Posterior vena cava (tissue), 2 donors: ENCODE results near the gene LYRM7. TPM values are rescaled to one million over a fixed set of nuclear protein-coding genes. Genes with fewer than 3 reads are reported as not detected.
"Not testable (repeated sequence)": the region's sequence is repeated elsewhere in the genome, so short reads cannot be mapped to it uniquely, and the experiment has no call there.

Experiments used
- DNase-seq: peaks from one replicate; pipeline ENCODE4 v3.0.0-alpha.2; 2020; ENCODE audit warnings: low spot score
- intact Hi-C, 2 donors: fragments of 100-400 bp; cut with DNase I; formaldehyde crosslinking; loops; one replicate each; pipeline versions ENCODE4 v1.14.1 to v1.14.2; 2022 to 2023
- total RNA-seq, 2 donors: library from RNA; stranded (reverse); fragmentation: NEBNext Ultra II Directional; extraction: Animal tissue kit (Norgen Biotek cat#: 25700); gene quantifications; one replicate each; pipeline ENCODE4 v1.2.1, GENCODE V29; 2021
- donor health status: DM: yes; HTN: yes; CAD: no.
- donor health status: DM: yes; HTN: yes; CAD: no.

Gene LYRM7
- total RNA-seq, 2 donors from 2014 or later = 13.2 to 13.4 TPM

DNA sequence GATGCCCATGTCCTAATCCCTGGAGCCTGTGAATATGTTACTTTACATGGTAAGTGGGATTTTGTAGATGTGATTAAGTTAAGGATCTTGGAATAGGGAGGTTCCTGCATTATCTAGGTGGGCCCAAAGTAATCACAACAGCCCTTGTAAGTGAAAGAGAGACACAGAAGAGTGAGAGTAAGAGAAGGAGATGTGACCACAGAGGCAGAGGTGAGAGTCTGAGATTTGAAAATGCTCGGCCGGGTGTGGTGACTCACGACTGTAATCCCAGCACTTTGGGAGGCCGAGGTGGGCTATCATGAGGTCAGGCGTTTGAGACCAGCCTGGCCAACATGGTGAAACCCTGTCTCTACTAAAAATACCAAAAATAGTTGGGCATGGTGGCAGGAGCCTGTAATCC is 3.1 kb upstream of the LYRM7 start:
- no peak for DNase-seq

DNA sequence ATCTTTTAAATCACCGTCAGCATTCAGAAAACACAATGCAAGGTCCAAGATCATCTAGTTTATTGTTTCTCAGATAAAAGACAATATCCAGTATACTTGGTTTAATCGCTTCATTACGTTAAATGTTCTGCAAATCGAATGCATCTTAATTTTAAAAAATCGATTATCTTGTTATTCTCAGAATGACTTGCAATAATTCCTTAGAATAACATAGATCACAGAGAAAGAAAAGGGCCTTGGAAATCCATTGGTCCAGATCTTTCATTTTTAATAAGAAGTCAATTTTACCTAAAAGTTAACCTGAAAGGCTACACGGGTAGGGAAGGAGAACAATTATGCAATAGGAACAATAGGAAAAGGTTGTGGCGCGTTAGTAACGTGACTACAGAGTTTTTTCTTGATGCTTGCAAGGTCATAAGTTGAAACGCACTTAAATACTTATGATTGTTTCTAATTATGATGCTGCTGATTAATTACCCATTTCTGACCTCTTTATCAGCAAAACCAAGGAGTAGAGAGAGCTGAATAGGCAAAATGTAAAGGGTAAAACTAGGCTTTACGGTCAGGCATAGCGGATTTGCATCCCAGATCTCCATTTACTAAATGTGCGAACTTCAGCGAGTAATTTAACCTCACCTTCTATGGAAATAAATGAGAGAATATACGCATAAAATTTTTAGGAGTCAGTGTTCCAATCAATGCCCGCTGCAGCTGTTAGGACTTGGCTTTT is 769 bp upstream of the LYRM7 start:
- DNase-seq = no peak
- intact Hi-C loops = loop anchor here in 1 of 2 donors (10.0 kb wide), 1 partner anchor 245 kb away; no protein-coding TSS in a partner anchor

More for the DNA sequence above, 3.1 kb upstream of the LYRM7 start:
- intact Hi-C loops = loop anchor here in 1 of 2 donors (10.0 kb wide), 1 partner anchor 247 kb away; no protein-coding TSS in a partner anchor

DNA sequence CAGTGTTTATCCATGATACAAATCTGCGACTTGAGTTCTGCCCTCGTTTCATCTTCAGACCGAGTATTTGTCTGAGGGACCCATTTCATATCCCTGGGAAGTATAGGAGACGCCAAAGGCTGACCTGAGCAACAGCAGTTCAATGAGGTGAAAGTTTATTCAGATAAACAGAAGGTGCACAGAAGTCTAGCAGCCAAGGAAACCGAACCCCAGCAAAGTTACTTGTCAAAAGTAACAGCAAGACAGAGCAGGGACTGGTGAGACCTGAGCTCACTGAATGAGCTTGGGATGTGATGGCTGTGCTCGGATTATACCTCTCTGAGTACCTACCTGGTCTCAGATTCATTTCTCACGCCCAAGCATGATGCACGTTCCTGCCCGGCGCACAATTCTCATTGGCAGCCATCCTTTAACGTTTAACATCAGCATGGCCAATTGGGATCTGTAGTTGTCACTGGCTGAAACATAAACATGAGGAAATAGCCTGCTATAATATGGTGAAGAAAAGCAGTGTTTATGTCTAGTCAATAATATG is 599 bp downstream of the LYRM7 start:
- intact Hi-C loops = no loop called here
- no peak for DNase-seq

DNA sequence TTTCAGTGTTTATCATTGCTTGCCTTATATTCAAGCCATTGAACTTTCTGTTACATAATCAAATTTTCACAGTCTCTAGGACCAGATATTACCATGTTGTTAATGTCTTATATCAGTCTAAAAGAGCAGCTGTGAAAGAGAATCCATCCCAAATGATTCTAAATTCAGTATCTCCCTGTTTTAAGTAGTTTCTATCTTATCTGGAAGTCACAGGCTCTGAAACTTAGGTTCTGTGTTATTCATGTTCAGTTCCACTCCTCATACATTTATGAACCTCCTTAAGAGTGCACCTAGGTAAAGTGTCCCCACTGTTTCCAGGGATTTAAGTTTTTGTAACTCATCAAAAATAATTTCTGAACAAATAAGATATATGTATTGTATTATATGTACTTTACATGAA is 9.7 kb downstream of the LYRM7 start:
- intact Hi-C loops = no loop called here
- no peak for DNase-seq

DNA sequence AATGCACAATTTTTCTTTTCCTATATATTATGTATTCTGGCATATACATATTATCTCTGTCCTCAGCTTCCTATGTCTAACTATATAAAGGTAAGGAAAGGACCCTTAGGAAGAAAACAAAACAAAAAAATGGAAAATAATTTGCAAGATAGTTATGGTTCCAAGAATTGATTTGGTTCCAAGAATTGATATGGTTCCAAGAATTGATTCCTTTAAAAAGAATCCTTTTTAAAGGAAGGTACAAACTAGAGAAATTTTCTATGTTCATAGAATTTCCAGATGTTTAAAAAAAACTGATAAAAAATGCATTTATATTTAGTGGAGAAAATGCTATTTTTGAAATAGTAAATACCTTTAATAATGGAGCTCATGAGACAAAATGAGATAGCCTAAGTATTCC is 12.1 kb downstream of the LYRM7 start:
- intact Hi-C loops = no loop called here
- DNase-seq = no peak

DNA sequence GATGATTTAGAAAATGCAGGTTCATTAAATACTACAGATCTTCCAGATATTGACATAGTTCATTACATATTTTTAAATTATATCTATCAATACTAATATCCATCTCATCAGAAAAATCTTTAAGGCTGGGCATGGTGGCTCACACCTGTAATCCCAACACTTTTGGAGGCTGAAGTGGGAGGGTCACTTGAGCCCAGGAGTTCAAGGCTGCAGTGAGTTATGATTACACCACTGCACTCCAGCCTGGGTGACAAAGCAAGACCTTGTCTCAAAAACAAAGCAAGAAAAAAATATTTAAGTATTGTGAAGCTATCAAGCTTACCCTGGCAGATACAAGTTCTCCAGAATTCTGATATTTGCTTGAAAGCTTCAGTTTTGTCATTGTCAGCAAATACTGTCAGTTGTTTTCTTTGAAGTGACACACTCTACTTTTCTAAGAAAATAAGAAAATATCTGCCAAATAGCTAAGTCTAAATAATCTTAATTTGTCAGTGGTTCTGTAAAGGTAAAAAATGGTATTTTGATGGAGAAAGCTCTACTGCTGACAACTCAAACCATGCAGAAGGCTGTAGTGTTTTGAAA is 14.9 kb downstream of the LYRM7 start:
- intact Hi-C loops = no loop called here
- DNase-seq = no peak

DNA sequence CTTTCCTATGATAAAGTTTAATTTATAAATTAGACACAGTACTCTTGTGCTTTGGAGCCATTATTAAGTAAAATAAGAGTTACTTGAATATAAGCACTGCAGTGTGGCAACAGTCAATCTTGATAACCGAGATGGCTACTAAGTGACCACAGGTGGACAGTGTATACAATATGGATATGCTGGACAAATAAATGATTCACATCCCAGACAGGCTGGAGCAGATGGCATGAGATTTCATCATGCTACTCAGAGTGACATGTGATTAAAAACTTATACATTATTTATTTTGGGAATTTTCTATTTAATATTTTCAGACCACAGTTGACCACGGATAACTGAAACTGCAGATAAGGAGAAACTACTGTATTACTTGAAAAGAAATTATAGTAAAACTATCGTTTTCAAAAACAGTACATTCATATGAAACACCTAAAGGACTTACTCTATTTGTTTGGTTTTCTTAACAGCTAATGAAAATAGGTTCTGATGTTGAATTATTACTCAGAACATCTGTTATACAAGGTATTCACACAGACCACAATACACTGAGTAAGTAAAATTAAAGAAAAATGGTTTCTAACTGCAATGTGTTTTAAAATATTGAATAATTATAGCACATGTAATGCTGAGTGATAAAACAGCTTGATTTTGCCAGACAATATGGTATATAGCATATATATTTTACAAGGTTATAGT is 16.0 kb downstream of the LYRM7 start:
- DNase-seq = no peak
- intact Hi-C loops = no loop called here

DNA sequence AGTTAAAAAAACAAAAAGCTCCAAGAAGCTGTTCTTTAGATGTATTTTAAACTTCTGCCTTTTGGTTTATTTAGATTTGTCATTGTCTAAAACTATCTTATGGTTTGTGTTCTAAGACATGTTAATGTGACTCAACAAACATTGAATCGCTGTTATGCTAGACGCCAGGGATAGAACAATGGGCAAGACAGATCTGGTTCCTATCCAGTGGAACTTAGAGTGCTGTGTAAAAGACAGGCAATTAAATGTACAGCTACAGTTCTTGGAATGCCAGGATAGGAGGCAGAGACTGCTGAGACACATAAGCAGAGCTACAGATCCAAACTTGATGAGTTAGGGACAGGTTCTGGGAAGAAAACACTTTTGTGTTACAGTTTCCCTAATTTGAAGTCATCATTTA is 22.4 kb downstream of the LYRM7 start:
- intact Hi-C loops = no loop called here
- no peak for DNase-seq

DNA sequence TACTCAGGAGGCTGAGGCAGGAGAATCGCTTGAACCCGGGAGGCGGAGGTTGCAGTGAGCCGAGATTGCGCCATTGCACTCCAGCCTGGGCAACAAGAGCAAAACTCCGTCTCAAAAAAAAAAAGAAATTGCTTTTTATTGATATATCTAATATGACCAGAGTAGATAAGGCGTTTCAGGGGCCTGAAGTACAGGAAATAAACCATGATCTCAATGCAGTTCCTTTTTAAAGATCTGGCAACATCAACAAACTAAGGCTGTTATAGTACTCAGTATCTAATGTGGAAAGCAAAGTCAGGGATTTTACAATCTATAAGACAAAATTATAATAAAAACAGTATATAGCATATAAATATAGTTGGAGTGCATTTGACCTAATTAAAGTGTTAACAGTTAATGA is 23.2 kb downstream of the LYRM7 start:
- DNase-seq, intact Hi-C loops: not testable (repeated sequence)

DNA sequence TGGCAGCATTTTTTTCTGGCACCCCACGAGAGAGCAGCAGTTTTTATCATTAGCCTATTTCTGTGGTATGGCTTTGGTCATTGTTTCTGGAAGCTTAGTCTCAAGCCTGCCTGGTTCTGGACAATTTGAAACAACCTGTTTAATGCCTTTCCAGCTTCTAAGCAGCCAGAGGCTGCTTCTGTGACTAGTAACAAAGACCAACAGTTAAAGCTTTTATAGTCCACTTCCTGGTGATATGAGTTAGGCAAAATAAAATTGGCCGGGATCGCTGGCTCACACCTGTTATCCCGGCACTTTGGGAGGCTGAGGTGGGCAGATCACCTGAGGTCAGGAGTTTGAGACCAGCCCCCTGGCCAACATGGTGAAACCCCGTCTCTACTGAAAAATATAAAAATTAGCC is 24.0 kb downstream of the LYRM7 start:
- no peak for DNase-seq
- intact Hi-C loops = no loop called here

DNA sequence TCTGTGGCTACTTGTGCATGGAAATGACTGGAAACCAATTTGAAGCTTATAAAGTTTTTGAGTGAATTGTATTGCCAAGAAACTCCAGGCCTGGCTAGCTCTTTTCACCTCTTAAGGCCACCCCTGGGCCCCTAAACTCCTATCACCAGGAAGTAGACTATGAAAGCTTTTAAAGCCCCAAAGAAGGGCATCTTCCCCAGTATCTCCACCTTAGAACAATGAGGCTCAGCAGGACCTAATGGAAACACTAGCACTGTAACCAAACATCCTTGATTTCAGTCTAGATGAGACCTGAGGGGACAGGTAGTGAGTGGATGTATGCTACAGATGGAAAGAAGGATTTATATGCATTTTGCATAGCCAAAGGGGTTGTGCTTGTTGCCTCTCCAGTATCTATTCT is 25.0 kb downstream of the LYRM7 start:
- intact Hi-C loops = no loop called here

DNA sequence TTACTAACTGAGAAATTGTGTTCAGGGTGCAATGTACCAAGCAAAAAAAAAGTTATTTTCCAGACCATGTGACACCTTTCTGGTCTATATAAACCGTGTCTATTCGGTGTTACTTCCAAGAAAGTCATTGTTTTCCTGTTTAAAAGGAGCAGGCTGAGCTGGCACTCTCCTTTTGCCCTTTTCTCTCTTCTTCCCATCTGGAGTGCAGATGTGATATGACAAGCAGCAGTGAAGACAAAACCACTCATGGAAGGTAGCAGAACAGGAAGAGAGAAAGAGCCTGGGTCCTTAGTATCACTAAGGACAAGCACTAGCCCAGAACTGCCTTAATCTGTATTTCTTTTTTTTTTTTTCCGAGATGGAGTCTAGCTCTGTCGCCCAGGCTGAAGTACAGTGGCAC is 25.6 kb downstream of the LYRM7 start:
- DNase-seq = no peak
- intact Hi-C loops = no loop called here

More for the DNA sequence above, 25.0 kb downstream of the LYRM7 start:
- DNase-seq = no peak

DNA sequence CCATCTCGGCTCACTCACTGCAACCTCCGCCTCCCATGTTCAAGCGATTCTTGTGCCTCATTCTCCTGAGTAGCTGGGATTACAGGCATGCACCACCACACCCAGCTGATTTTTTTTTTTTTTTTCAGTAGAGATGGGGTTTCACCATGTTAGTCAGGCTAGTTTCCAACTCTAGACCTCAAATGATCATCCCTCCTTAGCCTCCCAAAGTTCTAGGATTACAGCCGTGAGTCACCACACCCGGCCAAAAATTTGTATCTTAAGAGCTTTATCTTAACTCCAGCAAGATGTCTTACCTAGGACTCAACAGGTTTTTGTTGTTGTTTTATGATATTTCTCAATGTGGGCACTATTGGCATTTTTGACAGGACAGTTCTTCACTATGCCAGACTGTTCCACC is 27.9 kb downstream of the LYRM7 start:
- intact Hi-C loops = no loop called here
- no peak for DNase-seq

DNA sequence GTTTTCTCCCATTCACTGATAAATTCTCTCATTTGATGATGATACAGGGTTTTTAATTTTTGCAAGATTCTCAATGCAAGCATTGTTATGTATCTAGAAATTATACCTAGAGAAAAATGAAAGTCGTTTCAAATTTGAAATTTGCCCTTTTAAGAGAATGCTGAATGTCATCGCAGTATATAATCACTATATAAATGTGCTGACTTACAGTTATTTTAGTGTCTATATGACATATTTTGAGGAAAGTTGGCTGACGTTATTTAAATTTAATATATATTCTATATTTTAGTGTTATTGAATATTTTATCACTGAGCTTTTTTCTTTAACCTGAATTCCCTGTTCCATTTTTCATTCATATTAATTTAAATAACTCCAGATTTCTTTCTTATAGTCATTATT is 29.8 kb downstream of the LYRM7 start:
- intact Hi-C loops = no loop called here
- DNase-seq = no peak

DNA sequence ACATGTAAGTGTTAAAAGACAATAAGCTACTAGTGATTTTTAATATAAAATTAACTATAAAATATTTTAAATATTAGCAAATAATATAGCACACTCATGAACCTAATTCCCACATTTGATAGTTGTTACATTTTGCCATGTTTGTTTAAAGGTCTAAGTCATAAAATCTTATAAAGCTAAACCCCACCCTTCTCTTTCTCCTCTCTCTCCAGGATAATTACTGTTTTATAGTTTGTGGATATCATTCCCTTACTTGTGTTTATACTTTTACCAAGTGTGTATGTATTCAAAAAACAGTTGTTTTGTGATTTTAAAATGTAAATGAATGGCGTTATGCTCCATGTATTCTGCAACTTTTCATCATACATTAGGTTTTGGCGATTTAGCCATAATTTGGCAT is 34.2 kb downstream of the LYRM7 start:
- DNase-seq = no peak
- intact Hi-C loops = no loop called here

DNA sequence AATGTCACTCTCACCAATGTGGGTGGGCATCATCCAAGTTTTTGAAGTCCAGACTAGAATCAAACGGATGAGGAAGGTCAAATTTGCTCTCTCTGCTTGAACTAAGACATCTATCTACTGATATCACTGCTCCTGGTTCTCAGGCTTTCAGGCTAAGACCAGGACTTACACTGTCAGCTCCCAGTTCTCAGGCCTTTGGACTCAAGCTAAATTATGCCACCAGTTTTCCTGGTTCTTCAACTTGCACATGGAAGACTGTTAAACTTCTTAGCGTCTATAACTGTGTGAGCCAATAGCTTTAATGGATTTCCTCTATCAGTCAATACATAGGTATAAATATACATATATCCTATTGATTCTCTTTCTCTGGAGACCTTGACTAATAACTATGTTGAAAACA is 35.3 kb downstream of the LYRM7 start:
- DNase-seq = no peak
- intact Hi-C loops = no loop called here

DNA sequence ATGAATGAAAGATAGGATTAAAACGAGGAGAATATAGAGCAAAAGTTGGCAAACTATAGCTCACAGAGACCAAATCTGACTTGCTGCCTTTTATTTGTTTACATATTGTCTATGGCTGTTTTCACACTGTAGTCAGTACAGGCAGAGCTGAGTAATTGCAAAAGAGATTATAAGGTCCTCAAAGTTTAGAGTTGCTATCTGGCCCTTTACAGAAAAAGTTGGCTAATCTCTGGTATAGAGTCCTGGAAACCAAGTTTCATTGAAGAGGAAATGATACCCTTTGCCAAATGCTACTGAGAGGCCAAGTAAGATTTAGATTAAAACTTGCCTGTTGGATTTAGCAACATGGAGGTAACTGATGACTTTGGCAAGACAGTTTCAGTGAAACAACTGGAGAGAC is 36.0 kb downstream of the LYRM7 start:
- intact Hi-C loops = no loop called here

DNA sequence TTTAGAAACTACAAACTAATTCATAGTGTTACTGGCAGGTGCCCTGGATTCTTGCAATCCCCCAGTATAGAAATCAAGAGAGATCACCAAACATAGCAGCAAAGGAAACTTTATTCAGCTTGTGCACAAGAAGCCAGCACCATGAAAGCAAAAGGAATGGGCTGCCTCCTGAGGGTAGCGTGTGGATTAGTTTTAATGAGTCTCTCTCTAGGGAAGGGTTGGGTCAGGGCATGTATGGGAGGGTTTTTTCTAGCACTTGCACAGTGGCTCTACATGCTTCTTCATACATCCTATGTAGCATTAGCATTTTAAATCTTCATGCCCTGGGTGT is 38.4 kb downstream of the LYRM7 start:
- no peak for DNase-seq
- intact Hi-C loops = no loop called here

More for the DNA sequence above, 36.0 kb downstream of the LYRM7 start:
- DNase-seq = no peak

DNA sequence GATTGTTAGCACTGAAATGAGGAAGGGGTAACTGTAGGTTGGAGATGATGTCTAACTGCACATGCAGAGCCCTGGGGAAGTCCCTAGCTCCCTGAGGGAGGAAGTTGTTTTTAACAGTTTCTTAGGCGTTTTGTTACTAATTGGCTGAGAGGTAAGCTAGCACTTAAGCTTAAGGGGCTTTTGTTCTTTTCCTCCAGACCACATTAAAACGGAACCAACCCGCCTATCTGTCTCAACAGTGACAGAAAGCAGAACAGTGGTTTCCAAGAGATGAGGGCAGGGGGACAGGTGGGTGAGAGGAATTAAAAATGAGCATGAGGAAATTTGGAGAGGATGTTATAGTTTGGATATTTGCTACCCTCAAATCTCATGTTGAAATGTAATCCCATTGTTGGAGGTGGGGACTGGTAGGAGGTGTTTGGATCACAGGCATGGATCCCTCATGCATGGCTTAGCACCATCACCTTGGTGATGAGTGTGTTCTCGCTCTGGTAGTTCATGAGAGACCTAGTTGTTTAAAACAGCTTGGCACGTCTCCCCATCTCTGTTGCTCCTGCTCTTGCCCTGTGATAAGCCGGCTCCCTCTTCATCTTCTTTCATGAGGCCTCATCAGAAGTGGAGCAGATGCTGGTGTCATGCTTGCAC is 38.9 kb downstream of the LYRM7 start:
- no peak for DNase-seq
- intact Hi-C loops = no loop called here

DNA sequence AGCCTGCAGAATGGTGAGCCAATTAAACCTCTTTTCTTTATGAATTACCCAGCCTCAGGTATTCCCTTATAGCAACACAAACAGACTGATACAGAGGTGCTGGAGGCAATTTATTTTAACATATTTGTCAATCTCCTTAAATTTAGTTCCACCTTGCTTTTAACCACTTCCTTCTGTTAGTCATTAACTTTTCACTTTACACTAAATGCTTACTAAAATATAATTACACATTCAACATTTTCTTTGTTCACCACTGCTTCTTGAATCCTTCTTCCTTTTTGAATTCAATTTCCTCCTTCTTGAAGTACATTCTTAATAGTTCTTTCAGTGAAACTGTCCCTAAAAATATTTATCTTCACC is 39.4 kb downstream of the LYRM7 start:
- intact Hi-C loops = no loop called here
- DNase-seq = no peak
